ENCODE results near the gene FOSL1. TPM values are rescaled to one million over a fixed set of nuclear protein-coding genes. Genes with fewer than 3 reads are reported as not detected.

FOSL1 gene
- total and polyA plus RNA-seq, 2 donors (not counting 1 experiment from before 2014, with no cell fraction given): 2.3 TPM; not detected in 1

DNA sequence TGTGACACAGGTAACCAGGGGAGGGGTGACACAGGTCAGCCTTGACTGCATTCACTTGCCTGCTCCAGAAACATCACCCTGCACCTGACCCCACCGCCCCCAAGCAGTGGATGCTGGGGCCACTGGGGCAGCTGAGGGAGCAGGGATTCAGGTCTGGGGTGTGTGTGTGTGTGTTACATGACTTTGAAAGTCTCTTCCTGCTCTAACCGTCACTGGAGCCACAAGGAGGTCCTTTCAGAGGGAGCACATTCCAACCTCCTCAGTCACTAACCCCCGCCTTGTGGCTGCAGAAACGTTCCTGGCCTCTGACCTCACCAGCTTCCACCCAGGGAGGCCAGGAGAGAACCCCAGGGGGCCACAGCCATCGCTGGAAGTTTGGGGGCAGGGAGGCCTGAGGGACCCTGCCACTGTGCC is 2.9 kb upstream of the FOSL1 start:
- Mint-ChIP-seq H3K27ac (no peak overlapping the region), H3K4me3 (no peak overlapping the region), H3K4me1 (peaks cover 10% of the 10 kb centered on the region), H3K27me3 (peaks cover 27% of the 10 kb centered on the region), H3K9me3 (ENCODE audit: insufficient read depth) (no peaks in the 10 kb centered on the region)
- ChIA-PET POLR2A (interaction anchor here (0.6 kb wide), 1 partner anchor 15 kb away, joined by 3 read pairs; the partner anchor contains the start of gene FIBP), CTCF (interaction anchor here (3.9 to 4.0 kb wide), 2 partner anchors 13 to 18 kb away, joined by 19 to 44 read pairs; partner anchors contain the start of genes CCDC85B and FIBP)
- peaks cover 0 to 41% (median 16%) of the 10 kb centered on the region in 4 experiments for H3K27me3 ChIP-seq (replicated peaks in 1 of 4; ENCODE audit: control extremely low read depth in 1 of 4, control insufficient read depth in 3 of 4, insufficient read depth in 4 of 4, low read length in 3 of 4)
- no CpG with 5 or more reads among the region's 5 CpGs for WGBS (ENCODE audit: insufficient coverage)
- H4K20me1 ChIP-seq (ENCODE audit: control insufficient read depth, insufficient read depth, low read length, poor library complexity, severe bottlenecking): no peaks in the 10 kb centered on the region
- peaks cover 20% of the 10 kb centered on the region in 2 donors for H3K4me1 ChIP-seq (ENCODE audit: control insufficient read depth in 2 of 2, insufficient read depth in 2 of 2, low read length in 2 of 2)
- H3K9me3 ChIP-seq (ENCODE audit: control extremely low read depth in 1 of 3, control insufficient read depth in 2 of 3, insufficient read depth in 1 of 3, low read length in 2 of 3): peaks cover 0 to 10% (median 0%) of the 10 kb centered on the region in 3 donors
- H2AFZ ChIP-seq (ENCODE audit: insufficient read depth, low read depth, low read length, poor library complexity, severe bottlenecking): no peak overlapping the region
- no peak overlapping the region for H3K4me2 ChIP-seq (replicated peaks; ENCODE audit: low read depth, low read length, poor library complexity, severe bottlenecking)
- no peaks in the 10 kb centered on the region for H3K79me2 ChIP-seq (ENCODE audit: control insufficient read depth, insufficient read depth, low read length)
- H3K27ac ChIP-seq (ENCODE audit: low read length in 2 of 2): no peak overlapping the region
- H3K36me3 ChIP-seq (replicated peaks in 1 of 2; ENCODE audit: control extremely low read depth in 1 of 2, control insufficient read depth in 1 of 2, extremely low read depth in 1 of 2, insufficient read depth in 2 of 2, low read length in 1 of 2): no peaks in the 10 kb centered on the region
- no peak overlapping the region for H3K9ac ChIP-seq (ENCODE audit: low read length)
- H3K4me3 ChIP-seq (ENCODE audit: control extremely low read depth in 1 of 5, extremely low read depth in 1 of 5, insufficient read depth in 1 of 5, low read depth in 2 of 5, low read length in 4 of 5): no peak overlapping the region
- DNase-seq: no peak
- ATAC-seq (ENCODE audit: low read depth): no peak
- intact Hi-C loops (cut with micrococcal nuclease): no loop called here
- no peak for TF ChIP-seq EZH2 (IDR thresholded peaks at IDR 0.05; ENCODE audit: borderline replicate concordance, insufficient read depth, low read depth, low read length, poor library complexity, severe bottlenecking)
- TF ChIP-seq, protein P1, sequence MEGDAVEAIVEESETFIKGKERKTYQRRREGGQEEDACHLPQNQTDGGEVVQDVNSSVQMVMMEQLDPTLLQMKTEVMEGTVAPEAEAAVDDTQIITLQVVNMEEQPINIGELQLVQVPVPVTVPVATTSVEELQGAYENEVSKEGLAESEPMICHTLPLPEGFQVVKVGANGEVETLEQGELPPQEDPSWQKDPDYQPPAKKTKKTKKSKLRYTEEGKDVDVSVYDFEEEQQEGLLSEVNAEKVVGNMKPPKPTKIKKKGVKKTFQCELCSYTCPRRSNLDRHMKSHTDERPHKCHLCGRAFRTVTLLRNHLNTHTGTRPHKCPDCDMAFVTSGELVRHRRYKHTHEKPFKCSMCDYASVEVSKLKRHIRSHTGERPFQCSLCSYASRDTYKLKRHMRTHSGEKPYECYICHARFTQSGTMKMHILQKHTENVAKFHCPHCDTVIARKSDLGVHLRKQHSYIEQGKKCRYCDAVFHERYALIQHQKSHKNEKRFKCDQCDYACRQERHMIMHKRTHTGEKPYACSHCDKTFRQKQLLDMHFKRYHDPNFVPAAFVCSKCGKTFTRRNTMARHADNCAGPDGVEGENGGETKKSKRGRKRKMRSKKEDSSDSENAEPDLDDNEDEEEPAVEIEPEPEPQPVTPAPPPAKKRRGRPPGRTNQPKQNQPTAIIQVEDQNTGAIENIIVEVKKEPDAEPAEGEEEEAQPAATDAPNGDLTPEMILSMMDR (IDR thresholded peaks at IDR 0.05): no peak

DNA sequence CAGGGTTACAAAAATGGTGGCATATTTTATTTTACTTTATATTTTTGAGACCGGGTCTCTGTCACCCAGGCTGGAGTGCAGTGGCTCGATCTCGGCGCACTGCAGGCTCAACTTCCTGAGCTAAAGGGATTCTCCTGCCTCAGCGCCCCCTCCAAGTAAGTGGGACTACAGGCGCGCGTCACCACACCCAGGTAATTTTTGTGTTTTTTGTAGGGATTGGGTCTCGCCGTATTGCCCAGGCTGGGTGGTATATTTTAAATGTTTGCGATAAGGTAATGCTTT is 652 bp upstream of the FOSL1 start:
- no peaks in the 10 kb centered on the region for H3K9me3 Mint-ChIP-seq (ENCODE audit: insufficient read depth)
- peaks cover 20% of the 10 kb centered on the region in 2 donors for H3K4me1 ChIP-seq (ENCODE audit: control insufficient read depth in 2 of 2, insufficient read depth in 2 of 2, low read length in 2 of 2)
- peak overlapping the region in 4 of 5 experiments; percentile 18 to 64 (median 50) for H3K4me3 ChIP-seq (ENCODE audit: control extremely low read depth in 1 of 5, extremely low read depth in 1 of 5, insufficient read depth in 1 of 5, low read depth in 2 of 5, low read length in 4 of 5)
- H4K20me1 ChIP-seq (ENCODE audit: control insufficient read depth, insufficient read depth, low read length, poor library complexity, severe bottlenecking): no peaks in the 10 kb centered on the region
- H3K9ac ChIP-seq (ENCODE audit: low read length): peak overlapping the region; percentile 71
- POLR2A ChIA-PET: interaction anchor here (0.6 to 4.4 kb wide), 3 partner anchors 12 to 738 kb away, joined by 3 to 33 read pairs (median 3); partner anchors contain the start of genes CCDC85B and FIBP
- H3K79me2 ChIP-seq (ENCODE audit: control insufficient read depth, insufficient read depth, low read length): no peaks in the 10 kb centered on the region
- peak overlapping the region; percentile 83 for H3K4me3 Mint-ChIP-seq
- intact Hi-C loops (cut with micrococcal nuclease): loop anchor here (1.0 kb wide), 3 partner anchors 11 to 43 kb away; partner anchors contain the start of genes C11orf68, CCDC85B, CFL1 and DRAP1
- CTCF ChIA-PET: interaction anchor here (0.8 to 4.0 kb wide), 4 partner anchors 11 to 41 kb away, joined by 3 to 44 read pairs (median 12); partner anchors contain the start of genes CCDC85B, FIBP and MUS81
- H3K27me3 Mint-ChIP-seq: peaks cover 15% of the 10 kb centered on the region
- ATAC-seq (ENCODE audit: low read depth) (no peak), DNase-seq (no peak)
- H2AFZ ChIP-seq (ENCODE audit: insufficient read depth, low read depth, low read length, poor library complexity, severe bottlenecking): peak overlapping the region; percentile 68
- H3K27me3 ChIP-seq (replicated peaks in 1 of 4; ENCODE audit: control extremely low read depth in 1 of 4, control insufficient read depth in 3 of 4, insufficient read depth in 4 of 4, low read length in 3 of 4): peaks cover 0 to 38% (median 12%) of the 10 kb centered on the region in 4 experiments
- H3K9me3 ChIP-seq (ENCODE audit: control extremely low read depth in 1 of 3, control insufficient read depth in 2 of 3, insufficient read depth in 1 of 3, low read length in 2 of 3): peaks cover 0 to 10% (median 0%) of the 10 kb centered on the region in 3 donors
- H3K27ac Mint-ChIP-seq: peak overlapping the region; percentile 72
- no peak overlapping the region for H3K27ac ChIP-seq (ENCODE audit: low read length in 2 of 2)
- TF ChIP-seq, protein P1 (IDR thresholded peaks at IDR 0.05): no peak
- no peak for TF ChIP-seq EZH2 (IDR thresholded peaks at IDR 0.05; ENCODE audit: borderline replicate concordance, insufficient read depth, low read depth, low read length, poor library complexity, severe bottlenecking)
- 86% methylated on average over 5 of the region's 11 CpGs for WGBS (ENCODE audit: insufficient coverage)
- H3K36me3 ChIP-seq (replicated peaks in 1 of 2; ENCODE audit: control extremely low read depth in 1 of 2, control insufficient read depth in 1 of 2, extremely low read depth in 1 of 2, insufficient read depth in 2 of 2, low read length in 1 of 2): no peaks in the 10 kb centered on the region
- H3K4me1 Mint-ChIP-seq: peaks cover 10% of the 10 kb centered on the region
- peak overlapping the region; percentile 95 for H3K4me2 ChIP-seq (replicated peaks; ENCODE audit: low read depth, low read length, poor library complexity, severe bottlenecking)
